ENCODE measurements around the gene DGKD.

DGKD gene

DNA sequence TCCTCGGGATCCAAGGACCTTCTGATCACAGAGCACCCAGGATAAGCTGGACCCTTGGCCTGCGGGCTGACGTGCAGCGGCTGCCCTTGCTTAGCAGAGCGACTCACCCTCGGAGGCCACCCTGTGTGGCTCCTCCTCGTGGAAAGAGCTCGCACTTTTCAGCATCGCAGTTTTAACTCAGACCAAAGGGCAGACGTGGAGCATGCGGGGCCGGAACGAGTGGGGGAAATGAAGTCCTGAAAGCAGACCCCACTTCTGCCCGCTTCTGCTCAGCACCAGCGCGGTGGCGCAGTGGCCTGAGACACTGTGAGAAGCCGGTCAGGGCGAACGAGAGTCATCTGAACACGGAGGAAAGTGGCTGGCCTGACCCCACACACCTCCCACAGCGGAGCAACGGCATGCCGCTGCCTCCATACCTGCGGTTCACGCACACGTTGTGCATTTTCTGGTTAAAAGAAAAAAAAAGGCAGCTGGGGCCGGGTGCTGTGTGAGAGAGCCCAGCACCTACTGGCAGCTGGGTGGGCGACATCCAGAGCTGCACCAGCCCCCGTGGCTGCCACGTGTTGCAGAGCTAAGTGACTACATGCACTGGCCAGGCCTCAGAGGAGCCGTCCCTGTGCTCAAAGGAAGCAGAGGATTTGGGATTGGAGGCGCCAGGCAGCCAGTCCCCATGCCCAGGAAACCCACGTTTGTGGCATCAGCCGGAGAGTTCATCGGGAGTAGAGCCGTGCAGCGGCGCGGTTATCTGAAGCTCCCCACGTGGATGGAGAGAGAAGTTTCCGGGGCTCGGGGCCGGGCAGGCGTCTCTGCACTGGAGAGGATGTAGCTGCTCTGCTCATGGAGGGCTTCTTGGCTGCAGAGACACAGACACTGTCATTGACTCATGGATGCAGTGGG is 122.6 kb downstream of the DGKD start:
- Histone ChIP-seq H3F3A (ENCODE audit: insufficient read depth) (no peaks in the 10 kb centered on the region), H2AFZ (ENCODE audit: low read depth, low read length, severe bottlenecking) (no peak overlapping the region), H3K36me3 (ENCODE audit: low read length) (no peaks in the 10 kb centered on the region), H4K20me1 (ENCODE audit: low read depth, low read length) (no peaks in the 10 kb centered on the region), H3K27ac (ENCODE audit: low read depth, low read length) (no peak overlapping the region), H3K79me2 (ENCODE audit: insufficient read depth, low read length) (no peaks in the 10 kb centered on the region), H3K4me2 (ENCODE audit: low read depth, low read length, poor library complexity, severe bottlenecking) (no peak overlapping the region), H3K9ac (ENCODE audit: low read length) (no peak overlapping the region), H3K9me2 (replicated peaks; ENCODE audit: insufficient read depth, low read length) (no peaks in the 10 kb centered on the region), H3K27me3 (ENCODE audit: low read length) (no peaks in the 10 kb centered on the region), H3K9me3 (ENCODE audit: insufficient read depth, low read length) (no peaks in the 10 kb centered on the region), H3K4me3 (ENCODE audit: insufficient read depth, low read length, poor library complexity, severe bottlenecking) (no peak overlapping the region)
- no peak for TF ChIP-seq EZH2phosphoT487 (conservative IDR thresholded peaks at IDR 0.05; ENCODE audit: low read length)
- TF ChIP-seq, protein P1, sequence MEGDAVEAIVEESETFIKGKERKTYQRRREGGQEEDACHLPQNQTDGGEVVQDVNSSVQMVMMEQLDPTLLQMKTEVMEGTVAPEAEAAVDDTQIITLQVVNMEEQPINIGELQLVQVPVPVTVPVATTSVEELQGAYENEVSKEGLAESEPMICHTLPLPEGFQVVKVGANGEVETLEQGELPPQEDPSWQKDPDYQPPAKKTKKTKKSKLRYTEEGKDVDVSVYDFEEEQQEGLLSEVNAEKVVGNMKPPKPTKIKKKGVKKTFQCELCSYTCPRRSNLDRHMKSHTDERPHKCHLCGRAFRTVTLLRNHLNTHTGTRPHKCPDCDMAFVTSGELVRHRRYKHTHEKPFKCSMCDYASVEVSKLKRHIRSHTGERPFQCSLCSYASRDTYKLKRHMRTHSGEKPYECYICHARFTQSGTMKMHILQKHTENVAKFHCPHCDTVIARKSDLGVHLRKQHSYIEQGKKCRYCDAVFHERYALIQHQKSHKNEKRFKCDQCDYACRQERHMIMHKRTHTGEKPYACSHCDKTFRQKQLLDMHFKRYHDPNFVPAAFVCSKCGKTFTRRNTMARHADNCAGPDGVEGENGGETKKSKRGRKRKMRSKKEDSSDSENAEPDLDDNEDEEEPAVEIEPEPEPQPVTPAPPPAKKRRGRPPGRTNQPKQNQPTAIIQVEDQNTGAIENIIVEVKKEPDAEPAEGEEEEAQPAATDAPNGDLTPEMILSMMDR (IDR thresholded peaks at IDR 0.05; ENCODE audit: insufficient read depth, low read length, poor library complexity, severe bottlenecking) = no peak

DNA sequence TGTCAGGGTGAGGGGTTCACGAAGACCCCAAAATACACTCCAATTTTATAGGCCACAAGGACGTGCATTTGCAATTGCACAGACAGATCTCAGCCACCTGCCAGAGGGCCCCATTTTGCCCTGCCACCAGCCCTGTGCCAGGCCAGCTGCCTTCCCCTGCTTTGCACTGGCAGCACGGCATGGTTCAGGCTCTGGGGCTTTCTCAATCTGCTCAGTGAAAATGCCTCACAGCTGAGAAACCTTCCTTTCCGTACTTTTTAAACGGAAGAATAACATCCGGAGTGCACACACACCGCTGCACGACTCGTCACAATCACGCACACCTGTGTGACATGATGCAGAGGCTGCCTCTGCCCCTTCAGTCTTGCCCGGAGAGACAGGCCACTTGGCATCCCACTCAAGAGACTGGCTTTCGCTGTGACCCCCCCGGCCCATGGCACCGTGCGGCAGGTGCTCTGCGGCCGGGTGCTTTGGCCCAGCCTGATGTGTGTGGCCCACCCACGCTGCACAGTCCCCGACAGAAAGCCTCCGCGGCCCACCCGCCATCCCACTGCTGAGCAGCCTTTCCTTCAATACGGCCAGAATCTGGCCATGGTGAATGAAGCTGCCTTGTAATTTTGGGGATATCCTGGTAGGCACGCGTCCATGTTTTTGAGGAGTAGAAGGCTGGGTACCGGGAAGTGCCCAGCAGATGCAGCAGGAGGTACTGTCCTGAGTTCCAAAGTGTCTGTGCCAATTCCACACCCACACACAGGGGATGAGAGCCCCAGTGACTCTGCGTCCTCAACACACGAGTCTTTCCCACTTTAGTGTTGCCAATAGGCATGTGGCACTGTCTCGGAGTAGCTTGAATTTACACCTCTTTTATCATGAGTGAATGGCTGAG is 123.5 kb downstream of the DGKD start:
- H3K9me2 ChIP-seq (replicated peaks; ENCODE audit: insufficient read depth, low read length) = no peaks in the 10 kb centered on the region
- H4K20me1 ChIP-seq (ENCODE audit: low read depth, low read length) = no peaks in the 10 kb centered on the region
- H2AFZ ChIP-seq (ENCODE audit: low read depth, low read length, severe bottlenecking) = no peak overlapping the region
- no peak overlapping the region for H3K4me3 ChIP-seq (ENCODE audit: insufficient read depth, low read length, poor library complexity, severe bottlenecking)
- H3K27me3 ChIP-seq (ENCODE audit: low read length) = no peaks in the 10 kb centered on the region
- no peak overlapping the region for H3K4me2 ChIP-seq (ENCODE audit: low read depth, low read length, poor library complexity, severe bottlenecking)
- no peaks in the 10 kb centered on the region for H3F3A ChIP-seq (ENCODE audit: insufficient read depth)
- no peaks in the 10 kb centered on the region for H3K9me3 ChIP-seq (ENCODE audit: insufficient read depth, low read length)
- no peak overlapping the region for H3K27ac ChIP-seq (ENCODE audit: low read depth, low read length)
- no peaks in the 10 kb centered on the region for H3K36me3 ChIP-seq (ENCODE audit: low read length)
- no peaks in the 10 kb centered on the region for H3K79me2 ChIP-seq (ENCODE audit: insufficient read depth, low read length)
- H3K9ac ChIP-seq (ENCODE audit: low read length) = no peak overlapping the region
- no peak for TF ChIP-seq EZH2phosphoT487 (conservative IDR thresholded peaks at IDR 0.05; ENCODE audit: low read length)
- TF ChIP-seq, protein P1 (IDR thresholded peaks at IDR 0.05; ENCODE audit: insufficient read depth, low read length, poor library complexity, severe bottlenecking) = no peak

DNA sequence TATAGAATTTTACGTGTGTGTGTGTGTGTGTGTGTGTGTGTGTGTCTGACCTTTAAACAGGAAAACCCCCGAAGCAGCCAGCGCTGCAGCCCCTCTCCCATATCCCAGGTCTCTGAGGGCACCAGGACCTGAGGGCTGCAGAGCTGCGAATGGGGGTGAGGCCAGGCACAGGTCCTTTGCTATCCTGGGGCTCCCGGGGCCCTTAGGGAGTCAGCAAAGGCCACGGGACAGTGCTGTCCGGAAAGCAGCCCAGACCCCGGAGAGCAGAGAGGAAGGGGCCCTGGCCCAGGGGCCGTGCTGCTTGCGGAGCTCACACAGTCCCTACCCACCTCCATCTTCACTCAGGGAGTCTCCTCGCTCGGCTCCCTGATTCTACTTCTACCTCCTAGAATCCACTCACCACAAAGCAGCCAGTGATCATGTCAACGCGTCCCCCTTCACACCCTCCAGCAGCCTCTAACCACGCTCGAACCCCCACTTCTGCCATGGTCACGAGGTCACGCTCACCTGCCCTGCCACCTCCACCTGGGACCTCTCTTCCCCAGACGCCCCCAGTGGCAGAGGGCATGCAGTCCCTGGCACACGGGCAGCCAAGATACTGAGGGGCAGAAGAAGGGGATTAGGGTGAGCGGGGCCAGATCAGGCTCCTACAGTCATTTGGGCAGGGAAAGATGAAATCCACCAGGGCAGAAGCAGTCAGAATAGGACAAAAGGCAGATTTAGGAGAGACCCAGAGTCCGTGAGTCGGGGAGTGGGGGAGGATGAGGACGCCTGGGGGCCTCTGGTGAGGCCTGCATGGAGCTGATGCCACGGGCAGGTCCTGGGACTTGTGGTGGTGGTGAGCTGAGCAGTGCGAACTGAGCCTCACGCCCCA is 125.6 kb downstream of the DGKD start:
- peak overlapping the region; percentile 38 for H2AFZ ChIP-seq (ENCODE audit: low read depth, low read length, severe bottlenecking)
- TF ChIP-seq, protein P1 (IDR thresholded peaks at IDR 0.05; ENCODE audit: insufficient read depth, low read length, poor library complexity, severe bottlenecking) = no peak
- TF ChIP-seq EZH2phosphoT487 (conservative IDR thresholded peaks at IDR 0.05; ENCODE audit: low read length) = no peak
- H3K4me3 ChIP-seq (ENCODE audit: insufficient read depth, low read length, poor library complexity, severe bottlenecking) = no peak overlapping the region
- H3F3A ChIP-seq (ENCODE audit: insufficient read depth) = no peaks in the 10 kb centered on the region
- no peaks in the 10 kb centered on the region for H3K36me3 ChIP-seq (ENCODE audit: low read length)
- no peak overlapping the region for H3K4me2 ChIP-seq (ENCODE audit: low read depth, low read length, poor library complexity, severe bottlenecking)
- H3K79me2 ChIP-seq (ENCODE audit: insufficient read depth, low read length) = no peaks in the 10 kb centered on the region
- H3K27ac ChIP-seq (ENCODE audit: low read depth, low read length) = no peak overlapping the region
- H3K27me3 ChIP-seq (ENCODE audit: low read length) = no peaks in the 10 kb centered on the region
- no peaks in the 10 kb centered on the region for H3K9me3 ChIP-seq (ENCODE audit: insufficient read depth, low read length)
- no peaks in the 10 kb centered on the region for H3K9me2 ChIP-seq (replicated peaks; ENCODE audit: insufficient read depth, low read length)
- H4K20me1 ChIP-seq (ENCODE audit: low read depth, low read length) = no peaks in the 10 kb centered on the region
- H3K9ac ChIP-seq (ENCODE audit: low read length) = no peak overlapping the region
